Astrocyte (in vitro differentiated cells and primary cell): ENCODE results near the gene AFF2. TPM values are rescaled to one million over a fixed set of nuclear protein-coding genes. Genes with fewer than 3 reads are reported as not detected.

ENCODE experiments used
- DNase-seq: peaks from one replicate; pipeline ENCODE4 v3.0.0-alpha.2; 2010; ENCODE audit warnings: low read depth
- FAIRE-seq: peaks from 2 replicates; lab custom pipeline; 2011; peaks lifted over from hg19 to GRCh38; lab: Jason Lieb, UNC
- H2AFZ ChIP-seq: 2 replicates; pipeline ENCODE4 v1.6.0; 2012; ENCODE audit warnings: low read depth, low read length, inconsistent platforms
- H3K27ac ChIP-seq: 2 replicates; pipeline ENCODE4 v1.5.1; 2011; ENCODE audit warnings: low read depth, low read length, inconsistent platforms
- H3K27me3 ChIP-seq: 2 replicates; pipeline ENCODE4 v1.6.0; 2011; ENCODE audit warnings: low read length, inconsistent platforms; ENCODE audit not compliant: insufficient read depth
- H3K36me3 ChIP-seq: 2 replicates; pipeline ENCODE4 v1.5.1; 2011; ENCODE audit warnings: low read length, inconsistent platforms; ENCODE audit not compliant: insufficient read depth
- H3K4me1 ChIP-seq: 2 replicates; pipeline ENCODE4 v1.5.1; 2011; ENCODE audit warnings: low read length, inconsistent platforms; ENCODE audit not compliant: insufficient read depth
- H3K4me2 ChIP-seq: 2 replicates; pipeline ENCODE4 v1.6.0; 2012; ENCODE audit warnings: low read length, inconsistent platforms
- H3K4me3 ChIP-seq: 2 replicates; pipeline ENCODE4 v1.5.1; 2011; ENCODE audit warnings: low read depth, mild to moderate bottlenecking, low read length, inconsistent platforms; ENCODE audit not compliant: insufficient read depth
- H3K79me2 ChIP-seq: 2 replicates; pipeline ENCODE4 v1.6.0; 2012; ENCODE audit warnings: mild to moderate bottlenecking, low read length, inconsistent platforms; ENCODE audit not compliant: insufficient read depth
- H3K9ac ChIP-seq: 2 replicates; pipeline ENCODE4 v1.6.0; 2012; ENCODE audit warnings: mild to moderate bottlenecking, low read length, inconsistent platforms
- H3K9me3 ChIP-seq: 2 replicates; pipeline ENCODE4 v1.5.1; 2012; ENCODE audit warnings: low read depth, mild to moderate bottlenecking, low read length, inconsistent platforms; ENCODE audit not compliant: insufficient read depth
- H4K20me1 ChIP-seq: 2 replicates; pipeline ENCODE4 v1.6.0; 2012; ENCODE audit warnings: low read length, inconsistent platforms; ENCODE audit not compliant: insufficient read depth
- H3K27ac Mint-ChIP-seq: one replicate; pipeline ENCODE4 v1.8.0; 2021; ENCODE audit warnings: mild to moderate bottlenecking, mixed read lengths; ENCODE audit not compliant: unreplicated experiment
- H3K27me3 Mint-ChIP-seq: one replicate; pipeline ENCODE4 v1.8.0; 2021; ENCODE audit warnings: low read depth, mixed read lengths; ENCODE audit not compliant: unreplicated experiment
- H3K36me3 Mint-ChIP-seq: one replicate; pipeline ENCODE4 v1.8.0; 2021; ENCODE audit warnings: low read depth, mixed read lengths; ENCODE audit not compliant: unreplicated experiment
- H3K4me1 Mint-ChIP-seq: one replicate; pipeline ENCODE4 v1.8.0; 2021; ENCODE audit warnings: low read depth, mixed read lengths; ENCODE audit not compliant: unreplicated experiment
- H3K4me3 Mint-ChIP-seq: one replicate; pipeline ENCODE4 v1.8.0; 2021; ENCODE audit warnings: mild to moderate bottlenecking, moderate library complexity, mixed read lengths; ENCODE audit not compliant: unreplicated experiment
- H3K9me3 Mint-ChIP-seq: one replicate; pipeline ENCODE4 v1.8.0; 2021; ENCODE audit warnings: mild to moderate bottlenecking, mixed read lengths; ENCODE audit not compliant: unreplicated experiment
- CTCF ChIP-seq: IDR thresholded peaks from 2 replicates; pipeline ENCODE4 v1.5.1; 2011; ENCODE audit warnings: low read depth, mild to moderate bottlenecking, inconsistent platforms, low read length, moderate library complexity; ENCODE audit not compliant: insufficient read depth
- EZH2 ChIP-seq: IDR thresholded peaks from 2 replicates; pipeline ENCODE4 v1.6.1; 2012; ENCODE audit warnings: mild to moderate bottlenecking, low read length, inconsistent platforms; ENCODE audit not compliant: insufficient read depth
- total RNA-seq: library from RNA; stranded (reverse); gene quantifications from 2 replicates; pipeline ENCODE4 v1.2.1, GENCODE V29; 2021

Gene AFF2
- total RNA-seq, 1 donor from 2014 or later: 8.3 TPM

DNA sequence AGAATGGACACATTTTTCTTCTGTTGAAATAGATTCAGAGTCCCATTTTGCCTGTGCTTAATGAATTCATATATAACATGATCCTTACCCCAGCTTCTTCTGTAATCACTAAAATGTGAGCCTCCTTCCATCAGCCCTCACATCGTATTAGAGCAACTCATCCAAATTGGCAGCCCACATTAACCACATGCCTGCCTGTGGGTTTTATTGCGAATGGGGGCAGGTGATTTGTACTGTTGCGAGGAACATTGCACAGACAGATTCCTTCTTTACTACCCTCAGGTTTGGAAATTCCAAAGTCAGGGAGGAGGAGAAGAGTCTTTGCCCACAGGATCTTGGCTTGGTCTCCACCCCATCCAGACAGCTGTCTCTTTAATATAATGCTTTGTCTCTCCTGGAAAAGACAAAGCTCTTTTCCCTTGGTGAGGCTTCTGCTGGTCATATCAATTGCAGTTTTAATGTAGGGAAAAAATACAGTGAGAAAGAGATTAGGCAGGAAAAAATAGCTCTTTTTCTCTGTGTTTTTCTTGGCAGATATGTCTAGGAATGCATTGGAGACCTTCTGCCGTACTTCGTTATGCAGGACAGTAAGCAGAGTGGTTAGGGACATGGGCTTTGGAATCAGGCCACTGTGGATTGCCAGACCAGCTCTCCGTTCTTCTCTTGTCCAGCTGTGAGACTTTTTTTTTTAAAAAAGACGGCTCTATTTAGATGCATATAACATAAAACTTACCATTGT is 371.2 kb downstream of the AFF2 start:
- H3K79me2 ChIP-seq: no peaks in the 10 kb centered on the region
- peak overlapping the region; percentile 57 for H3K27ac ChIP-seq
- H3K27ac Mint-ChIP-seq: peak overlapping the region; percentile 96
- FAIRE-seq (no peak), DNase-seq (peak; percentile 94)
- no peak overlapping the region for H3K4me3 ChIP-seq
- H3K9me3 Mint-ChIP-seq: peaks cover 2% of the 10 kb centered on the region
- TF ChIP-seq CTCF (no peak), EZH2 (no peak)
- peak overlapping the region; percentile 73 for H3K4me2 ChIP-seq
- H3K9ac ChIP-seq: peak overlapping the region; percentile 34
- H3K4me3 Mint-ChIP-seq: no peak overlapping the region
- peaks cover 24% of the 10 kb centered on the region for H3K4me1 Mint-ChIP-seq
- no peaks in the 10 kb centered on the region for H3K36me3 ChIP-seq
- no peaks in the 10 kb centered on the region for H3K27me3 ChIP-seq
- H3K4me1 ChIP-seq: peaks cover 29% of the 10 kb centered on the region
- no peaks in the 10 kb centered on the region for H4K20me1 ChIP-seq
- no peaks in the 10 kb centered on the region for H3K9me3 ChIP-seq
- H3K36me3 Mint-ChIP-seq: no peaks in the 10 kb centered on the region
- H3K27me3 Mint-ChIP-seq: no peaks in the 10 kb centered on the region
- no peak overlapping the region for H2AFZ ChIP-seq

- no peaks in the 10 kb centered on the region for H3K9me3 ChIP-seq
- H2AFZ ChIP-seq: no peak overlapping the region
- peak overlapping the region; percentile 73 for H3K4me2 ChIP-seq
- FAIRE-seq (no peak), DNase-seq (no peak)
- H3K4me1 Mint-ChIP-seq: peaks cover 24% of the 10 kb centered on the region
- no peak overlapping the region for H3K4me3 Mint-ChIP-seq
- H3K36me3 ChIP-seq: no peaks in the 10 kb centered on the region
- H4K20me1 ChIP-seq: no peaks in the 10 kb centered on the region
- H3K4me3 ChIP-seq: no peak overlapping the region
- H3K27ac ChIP-seq: peak overlapping the region; percentile 57
- TF ChIP-seq CTCF (no peak), EZH2 (no peak)
- no peaks in the 10 kb centered on the region for H3K36me3 Mint-ChIP-seq
- H3K27me3 ChIP-seq: no peaks in the 10 kb centered on the region
- H3K9me3 Mint-ChIP-seq: peaks cover 2% of the 10 kb centered on the region
- H3K4me1 ChIP-seq: peaks cover 29% of the 10 kb centered on the region
- H3K27me3 Mint-ChIP-seq: no peaks in the 10 kb centered on the region
- H3K27ac Mint-ChIP-seq: peak overlapping the region; percentile 71
- H3K9ac ChIP-seq: peak overlapping the region; percentile 34
- H3K79me2 ChIP-seq: no peaks in the 10 kb centered on the region
These were observed 371.7 kb downstream of the AFF2 start for GRCh38 chrX:148872161-148872535.

GRCh38 chrX:148872881-148873280 is 372.5 kb downstream of the AFF2 start:
- Histone ChIP-seq H3K4me1 (peaks cover 34% of the 10 kb centered on the region), H4K20me1 (no peaks in the 10 kb centered on the region), H3K36me3 (no peaks in the 10 kb centered on the region), H3K9ac (no peak overlapping the region), H3K79me2 (no peaks in the 10 kb centered on the region), H2AFZ (no peak overlapping the region), H3K27ac (no peak overlapping the region), H3K4me3 (no peak overlapping the region), H3K27me3 (no peaks in the 10 kb centered on the region), H3K9me3 (no peaks in the 10 kb centered on the region), H3K4me2 (no peak overlapping the region)
- H3K27me3 Mint-ChIP-seq: no peaks in the 10 kb centered on the region
- H3K27ac Mint-ChIP-seq: no peak overlapping the region
- peaks cover 27% of the 10 kb centered on the region for H3K4me1 Mint-ChIP-seq
- DNase-seq: no peak
- peak; percentile 98 for FAIRE-seq
- TF ChIP-seq EZH2: no peak
- TF ChIP-seq CTCF: no peak
- H3K9me3 Mint-ChIP-seq: peaks cover under 1% of the 10 kb centered on the region
- H3K4me3 Mint-ChIP-seq: no peak overlapping the region
- H3K36me3 Mint-ChIP-seq: no peaks in the 10 kb centered on the region
